ENCODE results near the gene SLC16A2. TPM values are rescaled to one million over a fixed set of nuclear protein-coding genes. Genes with fewer than 3 reads are reported as not detected.

The SLC16A2 gene
- total RNA-seq, 2 experiments from 2014 or later: 0.36 TPM

GRCh38 chrX:74536832-74537371 is 115.6 kb downstream of the SLC16A2 start:
- H3K36me3 Mint-ChIP-seq (ENCODE audit: low read depth): no peaks in the 10 kb centered on the region
- TF ChIP-seq CTCF (IDR thresholded peaks at IDR 0.05): no peak
- POLR2A ChIA-PET: no interaction called here
- H3K27ac Mint-ChIP-seq: peak overlapping the region; percentile 50
- no peaks in the 10 kb centered on the region for H3K9me3 Mint-ChIP-seq
- ATAC-seq (peak; percentile 15), DNase-seq (peak; percentile 13)
- intact Hi-C loops (cut with micrococcal nuclease): no loop called here
- CTCF ChIA-PET: interaction anchor here (0.8 to 1.0 kb wide), 2 partner anchors 213 to 295 kb away, joined by 3 read pairs; no protein-coding TSS in a partner anchor
- no peaks in the 10 kb centered on the region for H3K27me3 Mint-ChIP-seq
- H3K4me1 Mint-ChIP-seq (ENCODE audit: low read depth): peaks cover 23% of the 10 kb centered on the region
- peak overlapping the region; percentile 69 for H3K4me3 Mint-ChIP-seq

- Mint-ChIP-seq H3K4me1 (ENCODE audit: low read depth) (peaks cover 6% of the 10 kb centered on the region), H3K27me3 (no peaks in the 10 kb centered on the region), H3K4me3 (no peak overlapping the region), H3K27ac (no peak overlapping the region), H3K36me3 (ENCODE audit: low read depth) (no peaks in the 10 kb centered on the region), H3K9me3 (no peaks in the 10 kb centered on the region)
- ChIA-PET CTCF (interaction anchor here (1.3 kb wide), 1 partner anchor 9 kb away, joined by 4 read pairs; no protein-coding TSS in a partner anchor), POLR2A (no interaction called here)
- ATAC-seq (no peak), DNase-seq (no peak)
- TF ChIP-seq CTCF (IDR thresholded peaks at IDR 0.05): no peak
- intact Hi-C loops (cut with micrococcal nuclease): no loop called here
These were observed 119.4 kb downstream of the SLC16A2 start for GRCh38 chrX:74540635-74541249.

GRCh38 chrX:74545880-74546523 is 124.7 kb downstream of the SLC16A2 start:
- no peak for ATAC-seq
- POLR2A ChIA-PET: no interaction called here
- Mint-ChIP-seq H3K27ac (no peak overlapping the region), H3K4me3 (no peak overlapping the region), H3K9me3 (no peaks in the 10 kb centered on the region), H3K27me3 (no peaks in the 10 kb centered on the region), H3K36me3 (ENCODE audit: low read depth) (no peaks in the 10 kb centered on the region), H3K4me1 (ENCODE audit: low read depth) (peaks cover 2% of the 10 kb centered on the region)
- DNase-seq: no peak
- CTCF ChIA-PET: interaction anchor here (1.1 to 3.0 kb wide), 4 partner anchors 11 to 163 kb away, joined by 3 to 12 read pairs (median 6); no protein-coding TSS in a partner anchor
- intact Hi-C loops (cut with micrococcal nuclease): no loop called here
- TF ChIP-seq CTCF (IDR thresholded peaks at IDR 0.05): no peak

- ATAC-seq (no peak), DNase-seq (no peak)
- ChIA-PET CTCF (interaction anchor here (1.3 to 3.0 kb wide), 3 partner anchors 12 to 164 kb away, joined by 3 to 12 read pairs (median 7); no protein-coding TSS in a partner anchor), POLR2A (interaction anchor here (0.9 kb wide), 1 partner anchor 255 kb away, joined by 3 read pairs; no protein-coding TSS in a partner anchor)
- Mint-ChIP-seq H3K9me3 (no peaks in the 10 kb centered on the region), H3K27me3 (no peaks in the 10 kb centered on the region), H3K4me1 (ENCODE audit: low read depth) (peaks cover 2% of the 10 kb centered on the region), H3K27ac (no peak overlapping the region), H3K4me3 (no peak overlapping the region), H3K36me3 (ENCODE audit: low read depth) (no peaks in the 10 kb centered on the region)
- no peak for TF ChIP-seq CTCF (IDR thresholded peaks at IDR 0.05)
- intact Hi-C loops (cut with micrococcal nuclease): no loop called here
These were observed 125.7 kb downstream of the SLC16A2 start for GRCh38 chrX:74546984-74547383.

All from activated CD8-positive, alpha-beta T cell treated with anti-CD3 and anti-CD28 coated beads for 36 hours (primary cell).